Measurements from ENCODE around the gene PDE7B. TPM values are rescaled to one million over a fixed set of nuclear protein-coding genes. Genes with fewer than 3 reads are reported as not detected.

The PDE7B gene
- total and polyA plus RNA-seq, 4 donors, result 0.26 to 3.7 (median 1.8) TPM

- ATAC-seq (ENCODE audit: insufficient read depth, low FRiP score) (no peak), DNase-seq (no peak)
- peak overlapping the region in 1 of 2 donors; percentile 33 for H3K27ac ChIP-seq (ENCODE audit: low read depth in 1 of 2, low read length in 1 of 2)
- no peaks in the 10 kb centered on the region for H3K27me3 ChIP-seq (ENCODE audit: control insufficient read depth in 3 of 3, insufficient read depth in 3 of 3, low read length in 2 of 3)
- peaks cover 0 to 17% (median 7%) of the 10 kb centered on the region in 5 donors for H3K4me1 ChIP-seq (ENCODE audit: control insufficient read depth in 5 of 5, insufficient read depth in 5 of 5, low read length in 5 of 5)
- H3K4me3 ChIP-seq, result no peak overlapping the region
- H3K36me3 ChIP-seq (ENCODE audit: control insufficient read depth in 4 of 4, insufficient read depth in 4 of 4, low read length in 4 of 4), result no peaks in the 10 kb centered on the region
- no peak overlapping the region for H3K9ac ChIP-seq (ENCODE audit: insufficient read depth in 1 of 2, low read length in 2 of 2)
- no peaks in the 10 kb centered on the region for H3K9me3 ChIP-seq (ENCODE audit: control insufficient read depth in 4 of 4, insufficient read depth in 3 of 4, low read length in 3 of 4)
- TF ChIP-seq, protein P1, sequence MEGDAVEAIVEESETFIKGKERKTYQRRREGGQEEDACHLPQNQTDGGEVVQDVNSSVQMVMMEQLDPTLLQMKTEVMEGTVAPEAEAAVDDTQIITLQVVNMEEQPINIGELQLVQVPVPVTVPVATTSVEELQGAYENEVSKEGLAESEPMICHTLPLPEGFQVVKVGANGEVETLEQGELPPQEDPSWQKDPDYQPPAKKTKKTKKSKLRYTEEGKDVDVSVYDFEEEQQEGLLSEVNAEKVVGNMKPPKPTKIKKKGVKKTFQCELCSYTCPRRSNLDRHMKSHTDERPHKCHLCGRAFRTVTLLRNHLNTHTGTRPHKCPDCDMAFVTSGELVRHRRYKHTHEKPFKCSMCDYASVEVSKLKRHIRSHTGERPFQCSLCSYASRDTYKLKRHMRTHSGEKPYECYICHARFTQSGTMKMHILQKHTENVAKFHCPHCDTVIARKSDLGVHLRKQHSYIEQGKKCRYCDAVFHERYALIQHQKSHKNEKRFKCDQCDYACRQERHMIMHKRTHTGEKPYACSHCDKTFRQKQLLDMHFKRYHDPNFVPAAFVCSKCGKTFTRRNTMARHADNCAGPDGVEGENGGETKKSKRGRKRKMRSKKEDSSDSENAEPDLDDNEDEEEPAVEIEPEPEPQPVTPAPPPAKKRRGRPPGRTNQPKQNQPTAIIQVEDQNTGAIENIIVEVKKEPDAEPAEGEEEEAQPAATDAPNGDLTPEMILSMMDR (IDR thresholded peaks at IDR 0.05; ENCODE audit: control extremely low read depth, extremely low read depth), result no peak
- WGBS, 2 donors, result 69 to 89% methylated on average over 2 of the region's 2 CpGs
These were observed 323.0 kb downstream of the PDE7B start for GRCh38 chr6:136174510-136174909.

DNA sequence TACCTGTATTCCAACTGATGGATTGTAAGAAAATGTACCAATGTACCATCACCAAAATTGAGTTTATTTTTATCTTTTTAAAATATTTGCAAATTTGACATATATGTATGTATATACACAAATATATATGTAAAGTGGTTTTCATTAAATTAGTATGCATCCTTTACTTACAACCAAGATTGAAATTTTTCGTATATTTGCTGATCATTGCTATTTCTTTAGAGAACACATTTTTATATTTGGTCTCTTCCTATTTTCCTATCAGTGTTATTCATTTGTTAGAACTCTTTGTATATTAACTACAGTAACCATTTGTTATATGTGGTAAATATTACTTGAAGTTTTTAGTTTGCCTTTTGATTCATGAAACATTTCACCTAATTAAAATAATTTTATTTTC, 324.4 kb downstream of the PDE7B start:
- peaks cover 0 to 3% (median 0%) of the 10 kb centered on the region in 4 donors for H3K9me3 ChIP-seq (ENCODE audit: control insufficient read depth in 4 of 4, insufficient read depth in 3 of 4, low read length in 3 of 4)
- no peak for ATAC-seq (ENCODE audit: insufficient read depth, low FRiP score)
- H3K9ac ChIP-seq (ENCODE audit: insufficient read depth in 1 of 2, low read length in 2 of 2), result no peak overlapping the region
- no peak overlapping the region for H3K4me3 ChIP-seq
- no peak for DNase-seq
- H3K36me3 ChIP-seq (ENCODE audit: control insufficient read depth in 4 of 4, insufficient read depth in 4 of 4, low read length in 4 of 4), result peaks cover 0 to 3% (median 0%) of the 10 kb centered on the region in 4 donors
- no peak overlapping the region for H3K27ac ChIP-seq (ENCODE audit: low read depth in 1 of 2, low read length in 1 of 2)
- no peaks in the 10 kb centered on the region for H3K27me3 ChIP-seq (ENCODE audit: control insufficient read depth in 3 of 3, insufficient read depth in 3 of 3, low read length in 2 of 3)
- TF ChIP-seq, protein P1 (IDR thresholded peaks at IDR 0.05; ENCODE audit: control extremely low read depth, extremely low read depth), result no peak
- 92 to 100% methylated on average over 1 of the region's 1 CpG for WGBS, 2 donors
- peaks cover 3 to 18% (median 7%) of the 10 kb centered on the region in 5 donors for H3K4me1 ChIP-seq (ENCODE audit: control insufficient read depth in 5 of 5, insufficient read depth in 5 of 5, low read length in 5 of 5)

DNA sequence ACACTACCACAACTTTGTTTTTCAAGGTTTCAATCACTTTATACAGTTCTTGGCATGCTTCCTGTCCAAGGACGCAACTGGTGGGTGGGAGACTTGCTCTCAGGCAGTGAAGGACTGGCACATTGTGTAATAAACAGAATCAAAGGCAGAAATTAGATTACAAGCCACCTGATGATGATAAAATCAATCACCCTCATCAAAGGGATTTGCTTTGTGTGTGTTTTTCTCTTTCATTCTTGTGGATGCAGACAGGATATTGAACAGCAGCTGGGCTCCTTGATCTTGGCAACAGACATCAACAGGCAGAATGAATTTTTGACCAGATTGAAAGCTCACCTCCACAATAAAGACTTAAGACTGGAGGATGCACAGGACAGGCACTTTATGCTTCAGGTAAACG, 327.2 kb downstream of the PDE7B start:
- H3K36me3 ChIP-seq (ENCODE audit: control insufficient read depth in 4 of 4, insufficient read depth in 4 of 4, low read length in 4 of 4), result peaks cover 0 to 3% (median 0%) of the 10 kb centered on the region in 4 donors
- peaks cover 3 to 16% (median 10%) of the 10 kb centered on the region in 5 donors for H3K4me1 ChIP-seq (ENCODE audit: control insufficient read depth in 5 of 5, insufficient read depth in 5 of 5, low read length in 5 of 5)
- 65 to 74% methylated on average over 2 of the region's 2 CpGs for WGBS, 2 donors
- TF ChIP-seq, protein P1 (IDR thresholded peaks at IDR 0.05; ENCODE audit: control extremely low read depth, extremely low read depth), result no peak
- no peak overlapping the region for H3K4me3 ChIP-seq
- H3K27me3 ChIP-seq (ENCODE audit: control insufficient read depth in 3 of 3, insufficient read depth in 3 of 3, low read length in 2 of 3), result no peaks in the 10 kb centered on the region
- no peak for DNase-seq
- H3K9ac ChIP-seq (ENCODE audit: insufficient read depth in 1 of 2, low read length in 2 of 2), result no peak overlapping the region
- H3K27ac ChIP-seq (ENCODE audit: low read depth in 1 of 2, low read length in 1 of 2), result no peak overlapping the region
- peaks cover 0 to 3% (median 0%) of the 10 kb centered on the region in 4 donors for H3K9me3 ChIP-seq (ENCODE audit: control insufficient read depth in 4 of 4, insufficient read depth in 3 of 4, low read length in 3 of 4)
- ATAC-seq (ENCODE audit: insufficient read depth, low FRiP score), result no peak

Measured in lung (tissue), 12 donors.